ENCODE measurements around the gene TEX261. TPM values are rescaled to one million over a fixed set of nuclear protein-coding genes. Genes with fewer than 3 reads are reported as not detected.
A peak's percentile ranks its signal among the peaks of the same experiment; 100 is the strongest.

TEX261 gene
- total and polyA plus RNA-seq, 12 donors, result 17.5 to 67.0 (median 42.1) TPM

- no peaks in the 10 kb centered on the region for H3K9me3 ChIP-seq
- peak in 1 of 8 donors; percentile 21 for ATAC-seq
- no peak overlapping the region for H3K4me3 ChIP-seq
- H3K27me3 ChIP-seq, result peaks cover 0 to 25% (median 19%) of the 10 kb centered on the region in 7 donors
- H3K4me1 ChIP-seq, result no peaks in the 10 kb centered on the region
- DNase-seq, result no peak
- WGBS, 2 donors, result 82 to 87% methylated on average over 5 of the region's 5 CpGs
- intact Hi-C loops (cut with DNase I), result no loop called here
- no peak overlapping the region for H3K27ac ChIP-seq
- no peak for TF ChIP-seq CTCF (IDR thresholded peaks at IDR 0.05)
- no peaks in the 10 kb centered on the region for H3K36me3 ChIP-seq
Measured at GRCh38 chr2:71006955-71007799, 12.5 kb upstream of the TEX261 start.

- no peak overlapping the region for H3K27ac ChIP-seq
- H3K4me1 ChIP-seq, result peaks cover 0 to 3% (median 0%) of the 10 kb centered on the region in 9 donors
- DNase-seq, result no peak
- H3K36me3 ChIP-seq, result no peaks in the 10 kb centered on the region
- ATAC-seq, result no peak
- H3K27me3 ChIP-seq, result peaks cover 0 to 18% (median 12%) of the 10 kb centered on the region in 7 donors
- no peak for TF ChIP-seq CTCF (IDR thresholded peaks at IDR 0.05)
- WGBS, 2 donors, result 64 to 68% methylated on average over 2 of the region's 2 CpGs
- no peaks in the 10 kb centered on the region for H3K9me3 ChIP-seq
- intact Hi-C loops (cut with DNase I), result no loop called here
- no peak overlapping the region for H3K4me3 ChIP-seq
Measured at GRCh38 chr2:71006323-71006722, 11.7 kb upstream of the TEX261 start.

- no peak overlapping the region for H3K27ac ChIP-seq
- H3K9me3 ChIP-seq, result no peaks in the 10 kb centered on the region
- no peak for DNase-seq
- no peak overlapping the region for H3K4me3 ChIP-seq
- peaks cover 0 to 10% (median 0%) of the 10 kb centered on the region in 9 donors for H3K4me1 ChIP-seq
- no peaks in the 10 kb centered on the region for H3K36me3 ChIP-seq
- 76 to 80% methylated on average over 10 of the region's 10 CpGs for WGBS, 2 donors
- TF ChIP-seq CTCF (IDR thresholded peaks at IDR 0.05), result no peak
- intact Hi-C loops (cut with DNase I), result no loop called here
- peaks cover 0 to 10% (median 6%) of the 10 kb centered on the region in 7 donors for H3K27me3 ChIP-seq
- ATAC-seq, result no peak
Measured at GRCh38 chr2:71005271-71006202, 10.9 kb upstream of the TEX261 start.

- Histone ChIP-seq H3K9me3 (no peaks in the 10 kb centered on the region), H3K27me3 (peaks cover 0 to 7% (median 3%) of the 10 kb centered on the region in 7 donors), H3K36me3 (no peaks in the 10 kb centered on the region), H3K4me1 (peaks cover 0 to 10% (median 0%) of the 10 kb centered on the region in 9 donors), H3K4me3 (no peak overlapping the region), H3K27ac (no peak overlapping the region)
- ATAC-seq, result no peak
- DNase-seq, result no peak
- intact Hi-C loops (cut with DNase I), result no loop called here
- no peak for TF ChIP-seq CTCF (IDR thresholded peaks at IDR 0.05)
- WGBS, 2 donors, result 81 to 86% methylated on average over 6 of the region's 6 CpGs
Measured at GRCh38 chr2:71004857-71005256, 10.2 kb upstream of the TEX261 start.
